Left ventricle myocardium inferior (tissue), 1 donor: ENCODE results near the gene PSEN1. TPM values are rescaled to one million over a fixed set of nuclear protein-coding genes. Genes with fewer than 3 reads are reported as not detected.
"Not testable (repeated sequence)": the region's sequence is repeated elsewhere in the genome, so short reads cannot be mapped to it uniquely, and the experiment has no call there.

Source experiments
- DNase-seq: peaks from one replicate; pipeline ENCODE4 v3.0.0-alpha.2; 2020
- H3K27ac ChIP-seq: fragments of 200-600 bp; replicated peaks from 2 replicates; pipeline ENCODE4 v1.8.0; 2021
- H3K27me3 ChIP-seq: fragments of 200-600 bp; 2 replicates; pipeline ENCODE4 v1.8.0; 2021; ENCODE audit warnings: low read depth
- H3K36me3 ChIP-seq: fragments of 200-600 bp; 2 replicates; pipeline ENCODE4 v1.8.0; 2021
- H3K4me1 ChIP-seq: fragments of 200-600 bp; 2 replicates; pipeline ENCODE4 v1.8.0; 2021
- H3K4me3 ChIP-seq: fragments of 200-600 bp; 2 replicates; pipeline ENCODE4 v1.8.0; 2021; ENCODE audit warnings: mild to moderate bottlenecking, moderate library complexity
- H3K9me3 ChIP-seq: fragments of 200-600 bp; replicated peaks from 2 replicates; pipeline ENCODE4 v1.8.0; 2021
- CTCF ChIP-seq: fragments of 200-600 bp; IDR thresholded peaks from 2 replicates; pipeline ENCODE4 v1.8.0; 2021; ENCODE audit warnings: antibody characterized with exemption, mild to moderate bottlenecking, borderline replicate concordance
- intact Hi-C: fragments of 100-400 bp; cut with micrococcal nuclease; formaldehyde crosslinking; loops from one replicate; pipeline ENCODE4 v1.11.0; 2022
- total RNA-seq: library from RNA; stranded (reverse); fragmentation: NEBNext Ultra II Directional; extraction: Animal tissue kit (Norgen Biotek cat#: 25700); gene quantifications from one replicate; pipeline ENCODE4 v1.2.1, GENCODE V29; 2021
- donor health status: DM: no; HTN: yes; CAD: no; lungs with severe emphysema.

PSEN1 gene
- total RNA-seq, 1 donor from 2014 or later = 25.2 TPM

- no peak overlapping the region for H3K4me3 ChIP-seq
- DNase-seq = no peak
- H3K36me3 ChIP-seq = peaks cover 74% of the 10 kb centered on the region
- TF ChIP-seq CTCF = no peak
- no peak overlapping the region for H3K27ac ChIP-seq
- no peaks in the 10 kb centered on the region for H3K9me3 ChIP-seq
- no peaks in the 10 kb centered on the region for H3K4me1 ChIP-seq
- H3K27me3 ChIP-seq = no peaks in the 10 kb centered on the region
- intact Hi-C loops = no loop called here
Measured at GRCh38 chr14:73189651-73190050, 53.3 kb downstream of the PSEN1 start.

- intact Hi-C loops = no loop called here
- Histone ChIP-seq H3K4me1 (no peaks in the 10 kb centered on the region), H3K4me3 (no peak overlapping the region), H3K27ac (no peak overlapping the region), H3K27me3 (no peaks in the 10 kb centered on the region), H3K9me3 (no peaks in the 10 kb centered on the region), H3K36me3 (peaks cover 92% of the 10 kb centered on the region)
- no peak for DNase-seq
- TF ChIP-seq CTCF = no peak
Measured at GRCh38 chr14:73191441-73191840, 55.1 kb downstream of the PSEN1 start.

GRCh38 chr14:73194306-73194705 lies 58.0 kb downstream of the PSEN1 start:
- H3K4me1 ChIP-seq, intact Hi-C loops, H3K9me3 ChIP-seq, H3K4me3 ChIP-seq, DNase-seq, H3K27ac ChIP-seq, H3K27me3 ChIP-seq: not testable (repeated sequence)
- peaks cover 90% of the 10 kb centered on the region for H3K36me3 ChIP-seq

- no peak overlapping the region for H3K27ac ChIP-seq
- no peak overlapping the region for H3K4me3 ChIP-seq
- H3K9me3 ChIP-seq = no peaks in the 10 kb centered on the region
- TF ChIP-seq CTCF = no peak
- intact Hi-C loops = no loop called here
- no peak for DNase-seq
- H3K4me1 ChIP-seq = no peaks in the 10 kb centered on the region
- H3K27me3 ChIP-seq = no peaks in the 10 kb centered on the region
- H3K36me3 ChIP-seq = peaks cover 94% of the 10 kb centered on the region
Measured at GRCh38 chr14:73198253-73198652, 61.9 kb downstream of the PSEN1 start.

GRCh38 chr14:73203527-73203926 lies 67.2 kb downstream of the PSEN1 start:
- Histone ChIP-seq H3K4me1 (no peaks in the 10 kb centered on the region), H3K27me3 (no peaks in the 10 kb centered on the region), H3K27ac (no peak overlapping the region), H3K36me3 (peaks cover 79% of the 10 kb centered on the region), H3K4me3 (no peak overlapping the region), H3K9me3 (no peaks in the 10 kb centered on the region)
- no peak for TF ChIP-seq CTCF
- intact Hi-C loops = no loop called here
- no peak for DNase-seq

GRCh38 chr14:73207615-73208014 lies 71.3 kb downstream of the PSEN1 start:
- intact Hi-C loops = no loop called here
- Histone ChIP-seq H3K36me3 (peaks cover 69% of the 10 kb centered on the region), H3K27ac (no peak overlapping the region), H3K27me3 (no peaks in the 10 kb centered on the region), H3K4me1 (no peaks in the 10 kb centered on the region), H3K4me3 (no peak overlapping the region), H3K9me3 (no peaks in the 10 kb centered on the region)
- no peak for TF ChIP-seq CTCF
- DNase-seq = no peak
